ENCODE measurements around the gene TMTC1.

Gene TMTC1

DNA sequence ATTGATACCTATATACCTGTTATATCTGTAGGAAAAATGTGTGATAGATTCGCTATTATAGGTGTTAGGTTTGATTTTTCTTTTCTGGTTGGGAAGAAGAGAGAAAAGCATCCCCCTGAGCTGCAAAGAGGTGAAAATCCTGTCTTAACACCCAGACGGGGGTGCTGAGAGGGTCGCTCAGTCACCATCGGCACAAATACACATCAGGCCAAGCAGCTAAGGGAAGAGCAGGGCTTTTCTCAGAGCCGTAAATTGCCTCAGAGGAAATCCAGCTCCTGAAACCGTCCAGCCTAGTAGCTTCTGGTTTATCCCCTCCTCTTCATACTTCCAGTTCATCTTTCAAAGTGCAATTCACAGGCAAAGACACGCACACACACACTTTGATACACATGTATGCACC is 175.2 kb downstream of the TMTC1 start:
- no peak for DNase-seq (ENCODE audit: low read depth, low spot score)
- H3K4me3 ChIP-seq (ENCODE audit: insufficient read length, low read depth) = no peak overlapping the region
- H3K36me3 ChIP-seq (ENCODE audit: insufficient read depth, insufficient read length, low read length) = no peaks in the 10 kb centered on the region
- H3K9ac ChIP-seq (ENCODE audit: insufficient read length, low read depth) = no peak overlapping the region
- H3K4me1 ChIP-seq (ENCODE audit: insufficient read depth, insufficient read length) = no peaks in the 10 kb centered on the region
- TF ChIP-seq YY1 (IDR thresholded peaks at IDR 0.05; ENCODE audit: insufficient read depth, insufficient read length) (no peak), SUZ12 (IDR thresholded peaks at IDR 0.05; ENCODE audit: extremely low read depth, insufficient read depth, insufficient read length) (no peak), ZNF274 (IDR thresholded peaks at IDR 0.05; ENCODE audit: low read depth, low read length) (no peak)
- no peaks in the 10 kb centered on the region for H3K27me3 ChIP-seq (ENCODE audit: insufficient read depth, insufficient read length)
- H3K9me3 ChIP-seq (ENCODE audit: insufficient read depth, low read length) = no peaks in the 10 kb centered on the region

- no peak for TF ChIP-seq YY1 (IDR thresholded peaks at IDR 0.05; ENCODE audit: insufficient read depth, insufficient read length)
- no peak for TF ChIP-seq ZNF274 (IDR thresholded peaks at IDR 0.05; ENCODE audit: low read depth, low read length)
- TF ChIP-seq SUZ12 (IDR thresholded peaks at IDR 0.05; ENCODE audit: extremely low read depth, insufficient read depth, insufficient read length) = no peak
- H3K36me3 ChIP-seq (ENCODE audit: insufficient read depth, insufficient read length, low read length) = no peaks in the 10 kb centered on the region
- no peaks in the 10 kb centered on the region for H3K9me3 ChIP-seq (ENCODE audit: insufficient read depth, low read length)
- no peak overlapping the region for H3K9ac ChIP-seq (ENCODE audit: insufficient read length, low read depth)
- H3K4me3 ChIP-seq (ENCODE audit: insufficient read length, low read depth) = no peak overlapping the region
- H3K27me3 ChIP-seq (ENCODE audit: insufficient read depth, insufficient read length) = no peaks in the 10 kb centered on the region
- DNase-seq (ENCODE audit: low read depth, low spot score) = no peak
- H3K4me1 ChIP-seq (ENCODE audit: insufficient read depth, insufficient read length) = no peaks in the 10 kb centered on the region
These were observed 184.4 kb downstream of the TMTC1 start for GRCh38 chr12:29599381-29599780.

GRCh38 chr12:29595071-29595755 is 188.5 kb downstream of the TMTC1 start:
- TF ChIP-seq YY1 (IDR thresholded peaks at IDR 0.05; ENCODE audit: insufficient read depth, insufficient read length) (no peak), SUZ12 (IDR thresholded peaks at IDR 0.05; ENCODE audit: extremely low read depth, insufficient read depth, insufficient read length) (no peak), ZNF274 (IDR thresholded peaks at IDR 0.05; ENCODE audit: low read depth, low read length) (no peak)

GRCh38 chr12:29593001-29593400 is 190.7 kb downstream of the TMTC1 start:
- no peaks in the 10 kb centered on the region for H3K4me1 ChIP-seq (ENCODE audit: insufficient read depth, insufficient read length)
- H3K4me3 ChIP-seq (ENCODE audit: insufficient read length, low read depth) = no peak overlapping the region
- H3K27me3 ChIP-seq (ENCODE audit: insufficient read depth, insufficient read length) = no peaks in the 10 kb centered on the region
- no peak overlapping the region for H3K9ac ChIP-seq (ENCODE audit: insufficient read length, low read depth)
- DNase-seq (ENCODE audit: low read depth, low spot score) = no peak
- TF ChIP-seq ZNF274 (IDR thresholded peaks at IDR 0.05; ENCODE audit: low read depth, low read length) (no peak), YY1 (IDR thresholded peaks at IDR 0.05; ENCODE audit: insufficient read depth, insufficient read length) (no peak), SUZ12 (IDR thresholded peaks at IDR 0.05; ENCODE audit: extremely low read depth, insufficient read depth, insufficient read length) (no peak)
- no peaks in the 10 kb centered on the region for H3K36me3 ChIP-seq (ENCODE audit: insufficient read depth, insufficient read length, low read length)
- no peaks in the 10 kb centered on the region for H3K9me3 ChIP-seq (ENCODE audit: insufficient read depth, low read length)

More at GRCh38 chr12:29595071-29595755, 188.5 kb downstream of the TMTC1 start:
- no peaks in the 10 kb centered on the region for H3K27me3 ChIP-seq (ENCODE audit: insufficient read depth, insufficient read length)
- no peaks in the 10 kb centered on the region for H3K36me3 ChIP-seq (ENCODE audit: insufficient read depth, insufficient read length, low read length)
- no peaks in the 10 kb centered on the region for H3K4me1 ChIP-seq (ENCODE audit: insufficient read depth, insufficient read length)
- H3K4me3 ChIP-seq (ENCODE audit: insufficient read length, low read depth) = no peak overlapping the region
- no peaks in the 10 kb centered on the region for H3K9me3 ChIP-seq (ENCODE audit: insufficient read depth, low read length)
- DNase-seq (ENCODE audit: low read depth, low spot score) = no peak
- H3K9ac ChIP-seq (ENCODE audit: insufficient read length, low read depth) = no peak overlapping the region

DNA sequence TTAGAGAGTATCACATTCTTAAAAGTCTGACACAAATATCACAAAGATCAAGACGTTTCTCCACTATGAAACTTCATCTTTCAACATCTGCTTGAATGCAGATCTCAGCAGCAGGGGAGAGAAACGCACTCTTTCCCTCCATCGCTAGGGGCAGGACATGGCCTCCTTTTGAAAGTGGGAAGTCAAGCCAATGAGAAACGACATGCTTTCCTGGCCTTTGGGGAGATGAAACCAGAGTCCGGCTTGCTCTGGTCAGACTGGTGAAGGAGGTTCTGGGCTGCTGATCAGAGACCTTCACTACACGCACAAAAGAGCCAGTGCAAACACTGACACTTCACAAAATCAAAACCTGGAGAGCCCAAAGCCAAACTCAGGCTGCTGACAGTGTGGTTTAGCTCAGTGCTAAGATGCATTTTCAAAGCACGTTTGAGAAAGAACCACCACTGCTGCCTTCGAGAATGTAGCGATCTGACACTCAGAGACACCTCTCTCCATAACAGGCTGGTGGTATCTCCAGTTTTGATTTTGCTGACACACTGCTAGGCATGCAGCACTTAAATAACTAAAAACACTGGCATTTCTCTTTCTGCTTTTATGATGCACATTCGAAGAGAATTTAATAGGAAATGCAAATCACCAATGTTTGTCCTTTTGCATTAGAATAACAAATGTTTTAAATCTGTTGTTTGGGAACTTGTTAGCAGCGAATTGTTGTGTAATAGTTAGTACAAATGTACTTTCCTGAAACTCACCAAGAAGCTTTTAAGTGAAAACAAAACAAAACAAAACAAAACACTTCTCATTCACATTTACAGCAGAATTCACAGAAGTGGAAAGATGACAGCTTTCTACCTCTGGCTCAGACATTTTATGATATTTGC is 192.4 kb downstream of the TMTC1 start:
- Histone ChIP-seq H3K36me3 (ENCODE audit: insufficient read depth, insufficient read length, low read length) (no peaks in the 10 kb centered on the region), H3K9me3 (ENCODE audit: insufficient read depth, low read length) (no peaks in the 10 kb centered on the region), H3K4me3 (ENCODE audit: insufficient read length, low read depth) (no peak overlapping the region), H3K9ac (ENCODE audit: insufficient read length, low read depth) (no peak overlapping the region), H3K4me1 (ENCODE audit: insufficient read depth, insufficient read length) (no peaks in the 10 kb centered on the region), H3K27me3 (ENCODE audit: insufficient read depth, insufficient read length) (no peaks in the 10 kb centered on the region)
- no peak for TF ChIP-seq ZNF274 (IDR thresholded peaks at IDR 0.05; ENCODE audit: low read depth, low read length)
- no peak for TF ChIP-seq YY1 (IDR thresholded peaks at IDR 0.05; ENCODE audit: insufficient read depth, insufficient read length)
- TF ChIP-seq SUZ12 (IDR thresholded peaks at IDR 0.05; ENCODE audit: extremely low read depth, insufficient read depth, insufficient read length) = no peak
- peak; percentile 78 for DNase-seq (ENCODE audit: low read depth, low spot score)

- TF ChIP-seq SUZ12 (IDR thresholded peaks at IDR 0.05; ENCODE audit: extremely low read depth, insufficient read depth, insufficient read length) = no peak
- no peak for TF ChIP-seq YY1 (IDR thresholded peaks at IDR 0.05; ENCODE audit: insufficient read depth, insufficient read length)
- TF ChIP-seq ZNF274 (IDR thresholded peaks at IDR 0.05; ENCODE audit: low read depth, low read length) = no peak
- Histone ChIP-seq H3K4me3 (ENCODE audit: insufficient read length, low read depth) (no peak overlapping the region), H3K9me3 (ENCODE audit: insufficient read depth, low read length) (no peaks in the 10 kb centered on the region), H3K9ac (ENCODE audit: insufficient read length, low read depth) (no peak overlapping the region), H3K4me1 (ENCODE audit: insufficient read depth, insufficient read length) (no peaks in the 10 kb centered on the region), H3K36me3 (ENCODE audit: insufficient read depth, insufficient read length, low read length) (no peaks in the 10 kb centered on the region), H3K27me3 (ENCODE audit: insufficient read depth, insufficient read length) (no peaks in the 10 kb centered on the region)
- no peak for DNase-seq (ENCODE audit: low read depth, low spot score)
These were observed 193.9 kb downstream of the TMTC1 start for GRCh38 chr12:29589851-29590250.

- TF ChIP-seq YY1 (IDR thresholded peaks at IDR 0.05; ENCODE audit: insufficient read depth, insufficient read length) (no peak), SUZ12 (IDR thresholded peaks at IDR 0.05; ENCODE audit: extremely low read depth, insufficient read depth, insufficient read length) (no peak), ZNF274 (IDR thresholded peaks at IDR 0.05; ENCODE audit: low read depth, low read length) (no peak)
- H3K9me3 ChIP-seq (ENCODE audit: insufficient read depth, low read length) = no peaks in the 10 kb centered on the region
- no peak overlapping the region for H3K4me3 ChIP-seq (ENCODE audit: insufficient read length, low read depth)
- H3K9ac ChIP-seq (ENCODE audit: insufficient read length, low read depth) = no peak overlapping the region
- no peak for DNase-seq (ENCODE audit: low read depth, low spot score)
- H3K36me3 ChIP-seq (ENCODE audit: insufficient read depth, insufficient read length, low read length) = no peaks in the 10 kb centered on the region
- H3K4me1 ChIP-seq (ENCODE audit: insufficient read depth, insufficient read length) = no peaks in the 10 kb centered on the region
- H3K27me3 ChIP-seq (ENCODE audit: insufficient read depth, insufficient read length) = no peaks in the 10 kb centered on the region
These were observed 194.4 kb downstream of the TMTC1 start for GRCh38 chr12:29589286-29589820.
